Posterior vena cava (tissue), 2 donors: ENCODE results near the gene CHL1. TPM values are rescaled to one million over a fixed set of nuclear protein-coding genes. Genes with fewer than 3 reads are reported as not detected.

Experiments
- DNase-seq: peaks from one replicate; pipeline ENCODE4 v3.0.0-alpha.2; 2020; ENCODE audit warnings: low spot score
- intact Hi-C, 2 donors: fragments of 100-400 bp; cut with DNase I; formaldehyde crosslinking; loops; one replicate each; pipeline versions ENCODE4 v1.14.1 to v1.14.2; 2022 to 2023
- total RNA-seq, 2 donors: library from RNA; stranded (reverse); fragmentation: NEBNext Ultra II Directional; extraction: Animal tissue kit (Norgen Biotek cat#: 25700); gene quantifications; one replicate each; pipeline ENCODE4 v1.2.1, GENCODE V29; 2021
- donor health status: DM: yes; HTN: yes; CAD: no.
- donor health status: DM: yes; HTN: yes; CAD: no.

The CHL1 gene
- total RNA-seq, 2 donors from 2014 or later, result 4.9 to 7.8 TPM

- no peak for DNase-seq
- intact Hi-C loops, result no loop called here
These were observed 74.1 kb downstream of the CHL1 start for GRCh38 chr3:270688-271087.

GRCh38 chr3:274927-275326 is 78.4 kb downstream of the CHL1 start:
- no peak for DNase-seq
- intact Hi-C loops, result no loop called here

- no peak for DNase-seq
- intact Hi-C loops, result no loop called here
These were observed 81.3 kb downstream of the CHL1 start for GRCh38 chr3:277873-278272.

GRCh38 chr3:278300-279064 is 81.9 kb downstream of the CHL1 start:
- no peak for DNase-seq
- intact Hi-C loops, result no loop called here

GRCh38 chr3:279325-279724 is 82.8 kb downstream of the CHL1 start:
- no peak for DNase-seq
- intact Hi-C loops, result no loop called here

GRCh38 chr3:280681-281080 is 84.1 kb downstream of the CHL1 start:
- no peak for DNase-seq
- intact Hi-C loops, result no loop called here

- intact Hi-C loops, result no loop called here
- DNase-seq, result no peak
These were observed 87.8 kb downstream of the CHL1 start for GRCh38 chr3:284322-284721.

- intact Hi-C loops, result no loop called here
These were observed 91.9 kb downstream of the CHL1 start for GRCh38 chr3:288417-288816.

GRCh38 chr3:291028-291427 is 94.5 kb downstream of the CHL1 start:
- intact Hi-C loops, result no loop called here
- DNase-seq, result no peak

More at GRCh38 chr3:288417-288816, 91.9 kb downstream of the CHL1 start:
- no peak for DNase-seq

GRCh38 chr3:291646-292436 is 95.3 kb downstream of the CHL1 start:
- intact Hi-C loops, result no loop called here
- DNase-seq, result no peak

GRCh38 chr3:294096-294495 is 97.5 kb downstream of the CHL1 start:
- intact Hi-C loops, result no loop called here
- no peak for DNase-seq

GRCh38 chr3:294581-294980 is 98.0 kb downstream of the CHL1 start:
- intact Hi-C loops, result no loop called here

GRCh38 chr3:295166-295565 is 98.6 kb downstream of the CHL1 start:
- intact Hi-C loops, result no loop called here

More at GRCh38 chr3:294581-294980, 98.0 kb downstream of the CHL1 start:
- no peak for DNase-seq

GRCh38 chr3:297585-297984 is 101.0 kb downstream of the CHL1 start:
- no peak for DNase-seq
- intact Hi-C loops, result no loop called here

More at GRCh38 chr3:295166-295565, 98.6 kb downstream of the CHL1 start:
- DNase-seq, result no peak

- intact Hi-C loops, result no loop called here
- DNase-seq, result no peak
These were observed 103.2 kb downstream of the CHL1 start for GRCh38 chr3:299590-300301.

- intact Hi-C loops, result no loop called here
- DNase-seq, result no peak
These were observed 110.6 kb downstream of the CHL1 start for GRCh38 chr3:307182-307581.

GRCh38 chr3:308597-309321 is 112.2 kb downstream of the CHL1 start:
- DNase-seq, result no peak
- intact Hi-C loops, result no loop called here

GRCh38 chr3:312160-312733 is 115.7 kb downstream of the CHL1 start:
- intact Hi-C loops, result no loop called here
- no peak for DNase-seq

- no peak for DNase-seq
- intact Hi-C loops, result no loop called here
These were observed 116.3 kb downstream of the CHL1 start for GRCh38 chr3:312911-313310.
